Left forelimb (tissue), 1 donor: Measurements from ENCODE around the gene CD2AP.

Experiments
- DNase-seq: peaks from one replicate; pipeline ENCODE4 v3.0.0-alpha.2; 2018; ENCODE audit warnings: low spot score

The CD2AP gene

GRCh38 chr6:47567586-47567985 lies 90.0 kb downstream of the CD2AP start:
- DNase-seq = no peak

GRCh38 chr6:47571488-47571887 lies 93.9 kb downstream of the CD2AP start:
- DNase-seq = no peak

- DNase-seq = no peak
Observed at GRCh38 chr6:47573109-47573508, 95.5 kb downstream of the CD2AP start.

GRCh38 chr6:47574789-47575188 lies 97.2 kb downstream of the CD2AP start:
- no peak for DNase-seq

GRCh38 chr6:47579040-47579439 lies 101.5 kb downstream of the CD2AP start:
- no peak for DNase-seq

GRCh38 chr6:47581591-47581990 lies 104.0 kb downstream of the CD2AP start:
- DNase-seq = no peak

GRCh38 chr6:47587493-47587892 lies 109.9 kb downstream of the CD2AP start:
- DNase-seq = no peak

GRCh38 chr6:47592131-47592840 lies 114.7 kb downstream of the CD2AP start:
- no peak for DNase-seq

GRCh38 chr6:47593979-47594378 lies 116.4 kb downstream of the CD2AP start:
- DNase-seq = no peak

- DNase-seq = no peak
Observed at GRCh38 chr6:47595785-47596184, 118.2 kb downstream of the CD2AP start.

- DNase-seq = no peak
Observed at GRCh38 chr6:47598367-47598766, 120.8 kb downstream of the CD2AP start.

- no peak for DNase-seq
Observed at GRCh38 chr6:47599512-47599911, 121.9 kb downstream of the CD2AP start.

- no peak for DNase-seq
Observed at GRCh38 chr6:47603227-47603626, 125.6 kb downstream of the CD2AP start.

GRCh38 chr6:47603995-47604394 lies 126.4 kb downstream of the CD2AP start:
- DNase-seq = no peak

- DNase-seq = no peak
Observed at GRCh38 chr6:47621838-47622449, 144.4 kb downstream of the CD2AP start.

- no peak for DNase-seq
Observed at GRCh38 chr6:47626782-47627181, 149.2 kb downstream of the CD2AP start.

- no peak for DNase-seq
Observed at GRCh38 chr6:47628448-47629272, 151.1 kb downstream of the CD2AP start.

GRCh38 chr6:47629954-47630353 lies 152.4 kb downstream of the CD2AP start:
- no peak for DNase-seq

GRCh38 chr6:47630587-47630986 lies 153.0 kb downstream of the CD2AP start:
- no peak for DNase-seq

GRCh38 chr6:47631269-47631772 lies 153.7 kb downstream of the CD2AP start:
- DNase-seq = no peak

GRCh38 chr6:47631797-47632196 lies 154.2 kb downstream of the CD2AP start:
- no peak for DNase-seq

GRCh38 chr6:47633141-47633540 lies 155.6 kb downstream of the CD2AP start:
- no peak for DNase-seq
